ENCODE results near the gene PARD3.

DNA sequence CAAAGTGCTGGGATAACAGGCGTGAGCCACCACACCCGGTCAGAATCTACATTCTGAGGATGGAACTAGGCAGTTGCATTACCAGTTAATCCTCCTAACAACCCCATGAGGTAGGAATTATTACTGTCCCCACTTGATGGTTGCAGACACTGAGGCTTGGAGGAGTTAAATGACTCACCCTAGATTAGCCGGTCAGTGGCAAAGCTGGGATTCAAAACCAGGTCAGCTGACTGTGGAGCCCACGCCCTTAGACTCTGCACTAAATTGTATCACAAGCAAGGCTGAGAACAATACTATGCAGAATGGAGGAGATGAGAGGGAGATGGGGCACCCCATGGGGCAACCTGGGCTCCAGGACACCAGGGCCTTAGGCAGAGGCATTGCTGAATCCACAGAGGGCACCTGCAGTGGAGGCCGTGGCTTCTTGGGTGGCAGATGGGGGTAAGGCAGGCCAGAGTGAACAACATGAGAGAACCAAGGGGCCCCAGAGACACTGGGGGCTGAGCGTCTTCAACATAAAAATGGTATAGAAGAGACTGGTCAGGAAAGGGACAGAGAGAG lies 723.4 kb downstream of the PARD3 start:
- TF ChIP-seq, protein P1, sequence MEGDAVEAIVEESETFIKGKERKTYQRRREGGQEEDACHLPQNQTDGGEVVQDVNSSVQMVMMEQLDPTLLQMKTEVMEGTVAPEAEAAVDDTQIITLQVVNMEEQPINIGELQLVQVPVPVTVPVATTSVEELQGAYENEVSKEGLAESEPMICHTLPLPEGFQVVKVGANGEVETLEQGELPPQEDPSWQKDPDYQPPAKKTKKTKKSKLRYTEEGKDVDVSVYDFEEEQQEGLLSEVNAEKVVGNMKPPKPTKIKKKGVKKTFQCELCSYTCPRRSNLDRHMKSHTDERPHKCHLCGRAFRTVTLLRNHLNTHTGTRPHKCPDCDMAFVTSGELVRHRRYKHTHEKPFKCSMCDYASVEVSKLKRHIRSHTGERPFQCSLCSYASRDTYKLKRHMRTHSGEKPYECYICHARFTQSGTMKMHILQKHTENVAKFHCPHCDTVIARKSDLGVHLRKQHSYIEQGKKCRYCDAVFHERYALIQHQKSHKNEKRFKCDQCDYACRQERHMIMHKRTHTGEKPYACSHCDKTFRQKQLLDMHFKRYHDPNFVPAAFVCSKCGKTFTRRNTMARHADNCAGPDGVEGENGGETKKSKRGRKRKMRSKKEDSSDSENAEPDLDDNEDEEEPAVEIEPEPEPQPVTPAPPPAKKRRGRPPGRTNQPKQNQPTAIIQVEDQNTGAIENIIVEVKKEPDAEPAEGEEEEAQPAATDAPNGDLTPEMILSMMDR (IDR thresholded peaks at IDR 0.05): no peak
- TF ChIP-seq POLR2A (IDR thresholded peaks at IDR 0.05): no peak

Measured in Peyer's patch (tissue), 4 donors.